ENCODE data around the gene MAP3K14.

The MAP3K14 gene

GRCh38 chr17:45266372-45266926, 50.4 kb downstream of the MAP3K14 start:
- H3K36me3 ChIP-seq (ENCODE audit: insufficient read depth, low read length) = peaks cover 31% of the 10 kb centered on the region; the same call in 1 of the 2 replicates
- no peaks in the 10 kb centered on the region for H4K20me1 ChIP-seq (ENCODE audit: insufficient read depth, low read length, poor library complexity, severe bottlenecking)
- no peaks in the 10 kb centered on the region for H3K9me3 ChIP-seq (ENCODE audit: insufficient read depth, low read depth, low read length)
- no peak overlapping the region for H3K4me2 ChIP-seq (ENCODE audit: low read depth, low read length, poor library complexity, severe bottlenecking)
- H3F3A ChIP-seq (ENCODE audit: low read depth) = no peaks in the 10 kb centered on the region
- H3K4me1 ChIP-seq (ENCODE audit: insufficient read depth, low read length, poor library complexity, severe bottlenecking) = peaks cover under 1% of the 10 kb centered on the region
- H3K9me2 ChIP-seq (replicated peaks; ENCODE audit: low read depth, low read length) = no peaks in the 10 kb centered on the region
- H3K4me3 ChIP-seq (ENCODE audit: low read length, poor library complexity, severe bottlenecking) = no peak overlapping the region
- no peak for TF ChIP-seq EZH2phosphoT487 (IDR thresholded peaks at IDR 0.05; ENCODE audit: borderline replicate concordance)
- no peak for TF ChIP-seq CTCF (conservative IDR thresholded peaks at IDR 0.05; ENCODE audit: low read length)
- H3K9ac ChIP-seq (ENCODE audit: low read depth, low read length, poor library complexity, severe bottlenecking) = no peak overlapping the region
- H3K79me2 ChIP-seq (ENCODE audit: insufficient read depth, low read length) = no peaks in the 10 kb centered on the region
- H3K27me3 ChIP-seq (ENCODE audit: insufficient read depth, low read length, poor library complexity, severe bottlenecking) = no peaks in the 10 kb centered on the region
- H2AFZ ChIP-seq (ENCODE audit: low read length) = no peak overlapping the region

- H2AFZ ChIP-seq (ENCODE audit: low read length) = no peak overlapping the region
- TF ChIP-seq CTCF (conservative IDR thresholded peaks at IDR 0.05; ENCODE audit: low read length) (no peak), EZH2phosphoT487 (IDR thresholded peaks at IDR 0.05; ENCODE audit: borderline replicate concordance) (no peak)
- no peak overlapping the region for H3K9ac ChIP-seq (ENCODE audit: low read depth, low read length, poor library complexity, severe bottlenecking)
- no peak overlapping the region for H3K4me2 ChIP-seq (ENCODE audit: low read depth, low read length, poor library complexity, severe bottlenecking)
- no peaks in the 10 kb centered on the region for H3K79me2 ChIP-seq (ENCODE audit: insufficient read depth, low read length)
- peaks cover 5% of the 10 kb centered on the region for H3K4me1 ChIP-seq (ENCODE audit: insufficient read depth, low read length, poor library complexity, severe bottlenecking)
- no peak overlapping the region for H3K4me3 ChIP-seq (ENCODE audit: low read length, poor library complexity, severe bottlenecking)
- no peaks in the 10 kb centered on the region for H4K20me1 ChIP-seq (ENCODE audit: insufficient read depth, low read length, poor library complexity, severe bottlenecking)
- no peaks in the 10 kb centered on the region for H3K27me3 ChIP-seq (ENCODE audit: insufficient read depth, low read length, poor library complexity, severe bottlenecking)
- H3F3A ChIP-seq (ENCODE audit: low read depth) = no peaks in the 10 kb centered on the region
- peaks cover 31% of the 10 kb centered on the region; the same call in 1 of the 2 replicates for H3K36me3 ChIP-seq (ENCODE audit: insufficient read depth, low read length)
- no peaks in the 10 kb centered on the region for H3K9me3 ChIP-seq (ENCODE audit: insufficient read depth, low read depth, low read length)
- no peaks in the 10 kb centered on the region for H3K9me2 ChIP-seq (replicated peaks; ENCODE audit: low read depth, low read length)
Measured at GRCh38 chr17:45265821-45266220, 51.0 kb downstream of the MAP3K14 start.

- Histone ChIP-seq H4K20me1 (ENCODE audit: insufficient read depth, low read length, poor library complexity, severe bottlenecking) (no peaks in the 10 kb centered on the region), H3K36me3 (ENCODE audit: insufficient read depth, low read length) (peaks cover 31% of the 10 kb centered on the region; the same call in 1 of the 2 replicates), H3F3A (ENCODE audit: low read depth) (no peaks in the 10 kb centered on the region), H2AFZ (ENCODE audit: low read length) (no peak overlapping the region), H3K27me3 (ENCODE audit: insufficient read depth, low read length, poor library complexity, severe bottlenecking) (no peaks in the 10 kb centered on the region), H3K9ac (ENCODE audit: low read depth, low read length, poor library complexity, severe bottlenecking) (no peak overlapping the region), H3K9me3 (ENCODE audit: insufficient read depth, low read depth, low read length) (no peaks in the 10 kb centered on the region), H3K4me3 (ENCODE audit: low read length, poor library complexity, severe bottlenecking) (no peak overlapping the region), H3K4me1 (ENCODE audit: insufficient read depth, low read length, poor library complexity, severe bottlenecking) (peaks cover 5% of the 10 kb centered on the region), H3K4me2 (ENCODE audit: low read depth, low read length, poor library complexity, severe bottlenecking) (no peak overlapping the region), H3K79me2 (ENCODE audit: insufficient read depth, low read length) (no peaks in the 10 kb centered on the region), H3K9me2 (replicated peaks; ENCODE audit: low read depth, low read length) (no peaks in the 10 kb centered on the region)
- TF ChIP-seq EZH2phosphoT487 (IDR thresholded peaks at IDR 0.05; ENCODE audit: borderline replicate concordance) = no peak
Measured at GRCh38 chr17:45264988-45265387, 51.8 kb downstream of the MAP3K14 start.

GRCh38 chr17:45264430-45264829, 52.4 kb downstream of the MAP3K14 start:
- no peaks in the 10 kb centered on the region for H3K9me3 ChIP-seq (ENCODE audit: insufficient read depth, low read depth, low read length)
- H3K4me2 ChIP-seq (ENCODE audit: low read depth, low read length, poor library complexity, severe bottlenecking) = no peak overlapping the region
- peaks cover 26% of the 10 kb centered on the region; the same call in 1 of the 2 replicates for H3K36me3 ChIP-seq (ENCODE audit: insufficient read depth, low read length)
- H3K4me3 ChIP-seq (ENCODE audit: low read length, poor library complexity, severe bottlenecking) = no peak overlapping the region
- no peaks in the 10 kb centered on the region for H4K20me1 ChIP-seq (ENCODE audit: insufficient read depth, low read length, poor library complexity, severe bottlenecking)
- no peaks in the 10 kb centered on the region for H3K79me2 ChIP-seq (ENCODE audit: insufficient read depth, low read length)
- H3K27me3 ChIP-seq (ENCODE audit: insufficient read depth, low read length, poor library complexity, severe bottlenecking) = no peaks in the 10 kb centered on the region
- H2AFZ ChIP-seq (ENCODE audit: low read length) = no peak overlapping the region
- H3K9ac ChIP-seq (ENCODE audit: low read depth, low read length, poor library complexity, severe bottlenecking) = no peak overlapping the region
- H3F3A ChIP-seq (ENCODE audit: low read depth) = no peaks in the 10 kb centered on the region
- no peaks in the 10 kb centered on the region for H3K9me2 ChIP-seq (replicated peaks; ENCODE audit: low read depth, low read length)
- H3K4me1 ChIP-seq (ENCODE audit: insufficient read depth, low read length, poor library complexity, severe bottlenecking) = peaks cover 5% of the 10 kb centered on the region
- no peak for TF ChIP-seq EZH2phosphoT487 (IDR thresholded peaks at IDR 0.05; ENCODE audit: borderline replicate concordance)
- no peak for TF ChIP-seq CTCF (conservative IDR thresholded peaks at IDR 0.05; ENCODE audit: low read length)
